ENCODE measurements around the gene TRIM62.
A peak's percentile ranks its signal among the peaks of the same experiment; 100 is the strongest.

The TRIM62 gene

GRCh38 chr1:33181921-33182341 is at the start of gene TRIM62:
Gene TRIM62, minus strand, starts transcription at chr1:33182043. Its CDS starts 611 bp downstream, at chr1:33181432.
- peak; percentile 87 for DNase-seq

- no peak for DNase-seq
Observed at GRCh38 chr1:33231166-33231565, 49.3 kb upstream of the TRIM62 start.

- peak; percentile 4 for DNase-seq
Observed at GRCh38 chr1:33228935-33229487, 47.2 kb upstream of the TRIM62 start.

GRCh38 chr1:33225586-33225985 is 43.7 kb upstream of the TRIM62 start:
- DNase-seq = no peak

GRCh38 chr1:33224166-33224707 is 42.4 kb upstream of the TRIM62 start:
- no peak for DNase-seq

GRCh38 chr1:33222381-33222780 is 40.5 kb upstream of the TRIM62 start:
- DNase-seq = no peak

- no peak for DNase-seq
Observed at GRCh38 chr1:33221385-33221758, 39.5 kb upstream of the TRIM62 start.

GRCh38 chr1:33220676-33221384 is 39.0 kb upstream of the TRIM62 start:
- no peak for DNase-seq

- no peak for DNase-seq
Observed at GRCh38 chr1:33219886-33220661, 38.2 kb upstream of the TRIM62 start.

GRCh38 chr1:33211972-33212371 is 30.1 kb upstream of the TRIM62 start:
- DNase-seq = no peak

GRCh38 chr1:33206340-33206739 is 24.5 kb upstream of the TRIM62 start:
- DNase-seq = no peak

GRCh38 chr1:33195556-33195955 is 13.7 kb upstream of the TRIM62 start:
- DNase-seq = no peak

- DNase-seq = no peak
Observed at GRCh38 chr1:33191731-33192275, 10.0 kb upstream of the TRIM62 start.

GRCh38 chr1:33190701-33191100 is 8.9 kb upstream of the TRIM62 start:
- DNase-seq = no peak

- DNase-seq = no peak
Observed at GRCh38 chr1:33188572-33189275, 6.9 kb upstream of the TRIM62 start.

GRCh38 chr1:33186936-33187335 is 5.1 kb upstream of the TRIM62 start:
- no peak for DNase-seq

GRCh38 chr1:33185541-33185940 is 3.7 kb upstream of the TRIM62 start:
- no peak for DNase-seq

- DNase-seq = no peak
Observed at GRCh38 chr1:33183306-33183705, 1.5 kb upstream of the TRIM62 start.

GRCh38 chr1:33182896-33183295 is 1.1 kb upstream of the TRIM62 start:
- no peak for DNase-seq

- DNase-seq = no peak
Observed at GRCh38 chr1:33182401-33182841, 578 bp upstream of the TRIM62 start.

- peak; percentile 90 for DNase-seq
Observed at GRCh38 chr1:33180911-33181890, 642 bp downstream of the TRIM62 start.
